Endothelial cell of hepatic sinusoid (primary cell): Measurements from ENCODE around the gene CLEC14A.

Source experiments
- in situ Hi-C: cut with HindIII; loops from 2 replicates; pipeline ENCODE4 v1.10.0; 2017; ENCODE audit warnings: low sequenced_read_pairs

CLEC14A gene

GRCh38 chr14:38252066-38252710 lies 3.7 kb downstream of the CLEC14A start:
- in situ Hi-C loops = loop anchor here (5.0 kb wide), 2 partner anchors 45 to 50 kb away; partner anchors contain the start of gene SSTR1

GRCh38 chr14:38250331-38250730 lies 5.6 kb downstream of the CLEC14A start:
- in situ Hi-C loops = loop anchor here (5.0 kb wide), 2 partner anchors 43 to 52 kb away; partner anchors contain the start of gene SSTR1

GRCh38 chr14:38248321-38249028 lies 7.4 kb downstream of the CLEC14A start:
- in situ Hi-C loops = no loop called here

DNA sequence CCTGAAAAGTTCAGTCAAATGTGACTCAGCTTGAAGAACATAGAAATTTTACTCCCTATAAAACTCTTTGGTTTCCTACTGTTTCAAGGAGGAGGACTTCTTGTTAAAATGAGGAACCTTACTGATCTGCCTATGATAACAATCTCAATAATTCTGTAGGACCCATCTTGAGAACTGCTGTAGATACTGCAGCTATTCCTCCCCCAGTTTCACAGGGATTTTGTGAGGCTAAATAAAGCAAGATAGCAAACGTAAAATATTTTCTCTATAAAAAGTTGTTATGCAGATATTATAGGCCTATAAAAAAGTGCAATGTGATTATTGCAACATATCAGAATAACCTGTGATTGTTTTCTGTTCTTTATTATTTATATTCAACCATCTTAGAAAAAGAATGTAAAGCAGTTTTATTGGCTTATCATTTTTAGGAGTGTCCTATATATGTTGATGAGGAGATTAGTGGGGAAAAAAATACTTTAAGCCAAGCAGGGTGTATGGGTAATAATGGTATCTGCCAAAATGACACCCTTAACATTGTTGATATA lies 12.1 kb downstream of the CLEC14A start:
- in situ Hi-C loops = no loop called here

DNA sequence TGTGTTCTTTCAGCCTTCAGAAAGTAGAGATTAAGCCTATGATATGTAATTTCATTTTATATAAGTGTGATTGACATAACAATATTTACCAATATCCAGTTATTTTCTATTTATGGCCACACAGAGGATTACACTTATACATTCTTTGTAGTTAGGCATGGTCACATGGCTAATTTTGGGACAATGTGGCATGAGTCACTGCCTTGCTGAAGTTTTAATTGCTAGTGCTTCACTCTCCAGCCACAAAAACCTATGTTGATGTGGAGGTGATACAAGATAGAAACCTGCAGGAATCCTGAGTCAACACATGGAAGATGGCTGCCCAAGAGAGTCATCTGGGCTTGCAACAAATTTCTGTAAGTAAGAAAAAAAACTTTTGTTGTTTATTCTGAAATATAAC lies 17.0 kb downstream of the CLEC14A start:
- in situ Hi-C loops = no loop called here

- in situ Hi-C loops = no loop called here
These were observed 17.6 kb downstream of the CLEC14A start for GRCh38 chr14:38238332-38238731.

DNA sequence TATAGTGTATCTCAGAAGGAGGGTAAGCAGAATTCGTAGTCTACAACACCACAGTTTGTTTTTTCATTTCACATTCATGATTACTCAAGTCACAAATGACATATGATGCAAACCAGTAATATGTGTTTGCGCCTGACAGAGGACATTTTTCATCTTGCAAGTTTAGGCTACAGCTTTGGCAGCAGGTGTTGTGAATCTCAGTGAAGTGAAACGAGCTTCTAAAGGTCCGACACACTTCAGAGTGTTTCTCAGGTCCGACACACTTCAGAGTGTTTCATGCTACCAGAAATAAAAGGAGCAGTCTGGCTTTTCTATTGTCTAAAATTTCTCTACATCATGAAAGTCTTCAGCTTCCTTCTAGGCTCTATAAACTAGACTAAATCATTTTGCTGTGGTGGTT lies 22.7 kb downstream of the CLEC14A start:
- in situ Hi-C loops = no loop called here

GRCh38 chr14:38226366-38226765 lies 29.5 kb downstream of the CLEC14A start:
- in situ Hi-C loops = no loop called here

DNA sequence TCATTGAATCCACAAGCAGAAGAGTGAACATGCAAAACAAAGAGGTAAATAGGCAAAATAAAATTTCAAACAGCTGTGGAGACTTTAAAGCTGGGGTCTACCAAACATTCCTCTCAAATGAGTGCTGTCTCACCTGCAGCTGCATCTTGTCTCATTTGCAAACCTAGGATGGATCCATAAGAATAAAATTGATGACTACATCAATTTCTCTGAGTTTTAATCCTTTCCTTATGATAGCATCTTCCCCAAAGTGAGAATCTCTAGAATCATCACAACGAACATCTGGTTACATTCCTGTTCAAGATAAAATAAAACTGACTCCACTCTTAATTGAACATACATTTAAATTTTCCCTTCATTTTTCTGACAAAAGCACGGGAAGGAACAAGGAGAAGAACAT lies 29.9 kb downstream of the CLEC14A start:
- in situ Hi-C loops = no loop called here

- in situ Hi-C loops = no loop called here
These were observed 31.6 kb downstream of the CLEC14A start for GRCh38 chr14:38224338-38224737.

GRCh38 chr14:38221077-38221476 lies 34.8 kb downstream of the CLEC14A start:
- in situ Hi-C loops = no loop called here

DNA sequence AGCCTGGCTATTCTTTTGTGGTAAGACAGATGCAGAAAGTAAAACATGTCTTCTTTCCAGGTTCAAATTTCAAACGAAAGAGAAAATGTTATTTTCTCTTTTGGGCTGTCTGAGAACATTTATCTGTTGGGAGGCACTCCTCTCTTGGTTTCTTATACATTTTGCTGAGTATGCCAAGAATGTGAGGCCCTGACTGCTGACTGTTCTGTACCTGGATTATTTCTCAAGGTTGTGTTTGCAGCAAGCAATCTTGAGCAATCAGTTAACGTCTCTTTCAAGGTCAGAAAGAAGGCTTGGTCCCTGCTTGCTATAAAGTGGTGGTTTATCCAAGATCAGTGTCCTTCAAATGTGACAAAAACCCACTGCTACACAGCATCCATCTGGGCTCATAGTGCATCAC lies 38.3 kb downstream of the CLEC14A start:
- in situ Hi-C loops = no loop called here

GRCh38 chr14:38213001-38213400 lies 42.9 kb downstream of the CLEC14A start:
- in situ Hi-C loops = no loop called here

GRCh38 chr14:38212111-38212510 lies 43.8 kb downstream of the CLEC14A start:
- in situ Hi-C loops = no loop called here

- in situ Hi-C loops = no loop called here
These were observed 44.6 kb downstream of the CLEC14A start for GRCh38 chr14:38211255-38211735.

DNA sequence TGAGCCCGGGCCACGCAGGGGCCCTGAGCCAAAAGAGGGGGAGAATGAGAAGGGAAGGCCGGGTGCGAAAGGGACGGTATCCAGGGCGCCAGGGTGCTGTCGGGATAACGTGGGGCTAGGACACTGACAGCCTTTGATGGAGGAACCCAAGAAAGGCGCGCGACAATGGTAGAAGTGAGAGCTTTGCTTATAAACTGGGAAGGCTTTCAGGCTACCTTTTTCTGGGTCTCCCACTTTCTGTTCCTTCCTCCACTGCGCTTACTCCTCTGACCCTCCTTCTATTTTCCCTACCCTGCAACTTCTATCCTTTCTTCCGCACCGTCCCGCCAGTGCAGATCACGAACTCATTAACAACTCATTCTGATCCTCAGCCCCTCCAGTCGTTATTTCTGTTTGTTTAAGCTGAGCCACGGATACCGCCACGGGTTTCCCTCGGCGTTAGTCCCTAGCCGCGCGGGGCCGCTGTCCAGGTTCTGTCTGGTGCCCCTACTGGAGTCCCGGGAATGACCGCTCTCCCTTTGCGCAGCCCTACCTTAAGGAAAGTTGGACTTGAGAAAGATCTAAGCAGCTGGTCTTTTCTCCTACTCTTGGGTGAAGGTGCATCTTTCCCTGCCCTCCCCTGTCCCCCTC lies 45.2 kb downstream of the CLEC14A start:
- in situ Hi-C loops = no loop called here

DNA sequence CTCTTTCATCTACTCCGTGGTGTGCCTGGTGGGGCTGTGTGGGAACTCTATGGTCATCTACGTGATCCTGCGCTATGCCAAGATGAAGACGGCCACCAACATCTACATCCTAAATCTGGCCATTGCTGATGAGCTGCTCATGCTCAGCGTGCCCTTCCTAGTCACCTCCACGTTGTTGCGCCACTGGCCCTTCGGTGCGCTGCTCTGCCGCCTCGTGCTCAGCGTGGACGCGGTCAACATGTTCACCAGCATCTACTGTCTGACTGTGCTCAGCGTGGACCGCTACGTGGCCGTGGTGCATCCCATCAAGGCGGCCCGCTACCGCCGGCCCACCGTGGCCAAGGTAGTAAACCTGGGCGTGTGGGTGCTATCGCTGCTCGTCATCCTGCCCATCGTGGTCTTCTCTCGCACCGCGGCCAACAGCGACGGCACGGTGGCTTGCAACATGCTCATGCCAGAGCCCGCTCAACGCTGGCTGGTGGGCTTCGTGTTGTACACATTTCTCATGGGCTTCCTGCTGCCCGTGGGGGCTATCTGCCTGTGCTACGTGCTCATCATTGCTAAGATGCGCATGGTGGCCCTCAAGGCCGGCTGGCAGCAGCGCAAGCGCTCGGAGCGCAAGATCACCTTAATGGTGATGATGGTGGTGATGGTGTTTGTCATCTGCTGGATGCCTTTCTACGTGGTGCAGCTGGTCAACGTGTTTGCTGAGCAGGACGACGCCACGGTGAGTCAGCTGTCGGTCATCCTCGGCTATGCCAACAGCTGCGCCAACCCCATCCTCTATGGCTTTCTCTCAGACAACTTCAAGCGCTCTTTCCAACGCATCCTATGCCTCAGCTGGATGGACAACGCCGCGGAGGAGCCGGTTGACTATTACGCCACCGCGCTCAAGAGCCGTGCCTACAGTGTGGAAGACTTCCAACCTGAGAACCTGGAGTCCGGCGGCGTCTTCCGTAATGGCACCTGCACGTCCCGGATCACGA lies 46.0 kb downstream of the CLEC14A start:
- in situ Hi-C loops = loop anchor here (5.0 kb wide), 1 partner anchor 42 kb away; no protein-coding TSS in a partner anchor

DNA sequence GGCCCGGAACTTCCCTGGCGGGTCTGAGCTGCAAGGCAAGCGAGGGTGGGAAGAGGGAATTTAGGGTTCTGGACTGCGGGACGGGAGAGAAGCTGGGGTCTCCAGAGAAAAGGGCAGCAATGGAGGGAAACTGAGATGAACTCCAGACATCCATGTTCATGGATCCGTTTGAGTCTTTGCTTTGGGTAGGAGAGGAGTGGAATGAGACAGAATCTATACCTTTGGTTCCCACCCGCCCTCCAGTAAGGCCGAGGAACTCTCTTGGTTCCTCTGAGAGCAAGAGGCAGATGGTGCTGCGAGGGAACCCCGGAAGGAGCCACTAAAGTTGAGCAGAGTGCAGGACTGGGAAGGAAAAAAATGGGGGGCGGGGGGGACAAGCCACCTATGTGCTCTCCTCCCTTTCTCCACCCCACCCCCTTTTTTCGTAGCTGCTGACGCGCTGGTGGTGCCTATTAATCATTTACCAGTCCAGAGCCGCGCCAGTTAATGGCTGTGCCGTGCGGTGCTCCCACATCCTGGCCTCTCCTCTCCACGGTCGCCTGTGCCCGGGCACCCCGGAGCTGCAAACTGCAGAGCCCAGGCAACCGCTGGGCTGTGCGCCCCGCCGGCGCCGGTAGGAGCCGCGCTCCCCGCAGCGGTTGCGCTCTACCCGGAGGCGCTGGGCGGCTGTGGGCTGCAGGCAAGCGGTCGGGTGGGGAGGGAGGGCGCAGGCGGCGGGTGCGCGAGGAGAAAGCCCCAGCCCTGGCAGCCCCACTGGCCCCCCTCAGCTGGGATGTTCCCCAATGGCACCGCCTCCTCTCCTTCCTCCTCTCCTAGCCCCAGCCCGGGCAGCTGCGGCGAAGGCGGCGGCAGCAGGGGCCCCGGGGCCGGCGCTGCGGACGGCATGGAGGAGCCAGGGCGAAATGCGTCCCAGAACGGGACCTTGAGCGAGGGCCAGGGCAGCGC lies 47.0 kb downstream of the CLEC14A start:
- in situ Hi-C loops = loop anchor here (5.0 kb wide), 1 partner anchor 43 kb away; no protein-coding TSS in a partner anchor
